CD14-positive monocyte (primary cell): ENCODE data around the gene CANX. TPM values are rescaled to one million over a fixed set of nuclear protein-coding genes. Genes with fewer than 3 reads are reported as not detected.
A peak's percentile ranks its signal among the peaks of the same experiment; 100 is the strongest.

Source experiments
- DNase-seq, 3 donors: peaks; one replicate each; pipeline ENCODE4 v3.0.0-alpha.2; 2011 to 2022
- H2AFZ ChIP-seq: 2 replicates; pipeline ENCODE4 v1.6.0; 2012; ENCODE audit warnings: mild to moderate bottlenecking, low read depth, low read length, inconsistent platforms; ENCODE audit not compliant: insufficient read depth, poor library complexity, severe bottlenecking
- H3K27ac ChIP-seq, 2 donors: 1 replicate in 1 of 2; 2 replicates in 1 of 2; pipeline ENCODE4 v1.5.1; 2012 to 2013; ENCODE audit warnings: low read length in 2 of 2, control low read depth in 1 of 2, inconsistent platforms in 1 of 2, low read depth in 1 of 2, mild to moderate bottlenecking in 1 of 2
- H3K27me3 ChIP-seq, 2 donors: one replicate each; pipeline versions ENCODE4 v1.6.0 to v1.6.1; 2011 to 2013; ENCODE audit warnings: low read length in 2 of 2; ENCODE audit not compliant: control insufficient read depth in 2 of 2, insufficient read depth in 2 of 2
- H3K36me3 ChIP-seq, 2 donors: replicated peaks in 1 of 2; 1 replicate in 1 of 2; 2 replicates in 1 of 2; pipeline versions ENCODE4 v1.5.1 to v1.6.1; 2012 to 2013; ENCODE audit warnings: low read length in 2 of 2, control low read depth in 1 of 2, inconsistent platforms in 1 of 2, mild to moderate bottlenecking in 1 of 2; ENCODE audit not compliant: insufficient read depth in 2 of 2, control insufficient read depth in 1 of 2
- H3K4me1 ChIP-seq, 2 donors: 1 replicate in 1 of 2; 2 replicates in 1 of 2; pipeline versions ENCODE4 v1.5.1 to v1.6.1; 2012 to 2013; ENCODE audit warnings: low read length in 2 of 2, control low read depth in 1 of 2, inconsistent platforms in 1 of 2, mild to moderate bottlenecking in 1 of 2, moderate library complexity in 1 of 2; ENCODE audit not compliant: insufficient read depth in 2 of 2, control insufficient read depth in 1 of 2
- H3K4me2 ChIP-seq: replicated peaks from 2 replicates; pipeline ENCODE3; 2012; ENCODE audit warnings: low read length, moderate library complexity, mild to moderate bottlenecking; ENCODE audit not compliant: poor library complexity, severe bottlenecking; ENCODE audit errors: extremely low read depth
- H3K4me3 ChIP-seq, 3 experiments: fragments of 200-600 bp in 1 of 3; sonication (generic) in 1 of 3; replicated peaks in 1 of 3; 1 replicate in 2 of 3; 2 replicates in 1 of 3; pipeline ENCODE4 v1.5.1; 2011 to 2013; ENCODE audit warnings: low read length in 3 of 3, mild to moderate bottlenecking in 3 of 3, control low read depth in 2 of 3, low read depth in 2 of 3, inconsistent platforms in 1 of 3, moderate library complexity in 1 of 3
- H3K79me2 ChIP-seq: 2 replicates; pipeline ENCODE4 v1.6.0; 2012; ENCODE audit warnings: mild to moderate bottlenecking, control low read depth, inconsistent platforms, low read length, moderate library complexity; ENCODE audit not compliant: insufficient read depth
- H3K9ac ChIP-seq: 2 replicates; pipeline ENCODE4 v1.6.0; 2017; ENCODE audit warnings: low read length, mild to moderate bottlenecking; ENCODE audit not compliant: insufficient read depth, poor library complexity, severe bottlenecking
- H3K9me3 ChIP-seq, 2 donors: replicated peaks in 1 of 2; 1 replicate in 1 of 2; 2 replicates in 1 of 2; pipeline versions ENCODE4 v1.5.1 to v1.6.1; 2012 to 2013; ENCODE audit warnings: low read length in 2 of 2, control low read depth in 1 of 2; ENCODE audit not compliant: control insufficient read depth in 1 of 2, insufficient read depth in 1 of 2
- H4K20me1 ChIP-seq: 2 replicates; pipeline ENCODE4 v1.6.0; 2012; ENCODE audit warnings: mild to moderate bottlenecking, low read length, control low read depth, moderate library complexity; ENCODE audit not compliant: insufficient read depth
- H3K27ac Mint-ChIP-seq, 7 donors: one replicate each; pipeline ENCODE4 v1.8.0; 2020; ENCODE audit warnings: mild to moderate bottlenecking in 7 of 7, mixed read lengths in 7 of 7, moderate library complexity in 6 of 7, inconsistent platforms in 2 of 7
- H3K27me3 Mint-ChIP-seq, 3 donors: one replicate each; pipeline ENCODE4 v1.8.0; 2021 to 2022; ENCODE audit warnings: low read depth in 3 of 3, mild to moderate bottlenecking in 3 of 3, mixed read lengths in 3 of 3, moderate library complexity in 3 of 3, inconsistent platforms in 1 of 3
- H3K36me3 Mint-ChIP-seq, 2 donors: one replicate each; pipeline ENCODE4 v1.8.0; 2020; ENCODE audit warnings: mixed read lengths in 2 of 2, inconsistent platforms in 1 of 2, mild to moderate bottlenecking in 1 of 2
- H3K4me1 Mint-ChIP-seq: one replicate; pipeline ENCODE4 v1.8.0; 2020; ENCODE audit warnings: mild to moderate bottlenecking, mixed read lengths
- H3K4me3 Mint-ChIP-seq, 2 donors: one replicate each; pipeline ENCODE4 v1.8.0; 2020; ENCODE audit warnings: mild to moderate bottlenecking in 2 of 2, mixed read lengths in 2 of 2, moderate library complexity in 1 of 2
- H3K9me3 Mint-ChIP-seq, 7 donors: one replicate each; pipeline ENCODE4 v1.8.0; 2020 to 2022; ENCODE audit warnings: mixed read lengths in 7 of 7, mild to moderate bottlenecking in 6 of 7, moderate library complexity in 6 of 7, inconsistent platforms in 2 of 7
- CTCF ChIP-seq: fragments of 200-600 bp; IDR thresholded peaks from one replicate; pipeline ENCODE4 v1.8.0; 2022; ENCODE audit warnings: antibody characterized with exemption, mild to moderate bottlenecking
- WGBS: methylation state at CpG from one replicate; pipeline ENCODE4 v1.1.5; 2013; ENCODE audit warnings: missing lambda C conversion rate; ENCODE audit not compliant: insufficient coverage; 5-methylcytosine and 5-hydroxymethylcytosine counted together
- intact Hi-C, 2 donors: fragments of 100-400 bp; cut with micrococcal nuclease; formaldehyde crosslinking; loops; one replicate each; pipeline versions ENCODE4 v1.15.0 to v1.15.1; 2023
- polyA plus RNA-seq, 3 donors: library from polyadenylated mRNA; depleted of rRNA in 1 of 3; unstranded in 2 of 3; stranded (reverse) in 1 of 3; fragments of 300-500 nt in 2 of 3; fragments of >200 nt in 1 of 3; fragmentation: Illumina TruSeq in 2 of 3; gene quantifications; 1 replicate in 2 of 3; 2 replicates in 1 of 3; pipeline ENCODE4 v1.2.3, GENCODE V29; 2012 to 2021

CANX gene
- polyA plus RNA-seq, 3 donors: 78.1 to 368 (median 259) TPM

- H3K36me3 ChIP-seq: peaks cover 12 to 17% of the 10 kb centered on the region in 2 donors
- peaks cover 95% of the 10 kb centered on the region for H3K4me1 Mint-ChIP-seq
- H3K4me3 Mint-ChIP-seq: no peak overlapping the region
- no peaks in the 10 kb centered on the region for H3K27me3 ChIP-seq
- intact Hi-C loops: loop anchor here in 1 of 2 donors (2.0 kb wide), 1 partner anchor 14 kb away; no protein-coding TSS in a partner anchor
- no peak overlapping the region for H2AFZ ChIP-seq
- no peak for DNase-seq
- peaks cover 98% of the 10 kb centered on the region for H4K20me1 ChIP-seq
- H3K79me2 ChIP-seq: peaks cover 92% of the 10 kb centered on the region
- no peak for TF ChIP-seq CTCF
- peaks cover 97 to 98% of the 10 kb centered on the region in 2 donors for H3K4me1 ChIP-seq
- H3K9me3 ChIP-seq: no peaks in the 10 kb centered on the region
- H3K27ac Mint-ChIP-seq: peak overlapping the region in 2 of 7 donors; percentile 70 to 77
- peak overlapping the region in 1 of 2 donors; percentile 60 for H3K27ac ChIP-seq
- H3K9me3 Mint-ChIP-seq: no peaks in the 10 kb centered on the region
- H3K27me3 Mint-ChIP-seq: peaks cover 0 to 6% (median 0%) of the 10 kb centered on the region in 3 donors
- no peak overlapping the region for H3K9ac ChIP-seq
- H3K4me2 ChIP-seq: no peak overlapping the region
- H3K36me3 Mint-ChIP-seq: peaks cover 19 to 24% of the 10 kb centered on the region in 2 donors
- no peak overlapping the region for H3K4me3 ChIP-seq
- no CpG with 5 or more reads among the region's 3 CpGs for WGBS
Observed at GRCh38 chr5:179762781-179763176, 64.0 kb downstream of the CANX start.

GRCh38 chr5:179763215-179763945 lies 64.6 kb downstream of the CANX start:
- peak overlapping the region; percentile 16 for H3K4me2 ChIP-seq
- H4K20me1 ChIP-seq: peaks cover 98% of the 10 kb centered on the region
- no peak overlapping the region for H3K9ac ChIP-seq
- H3K36me3 ChIP-seq: peaks cover 12 to 17% of the 10 kb centered on the region in 2 donors
- H3K4me1 ChIP-seq: peaks cover 94 to 98% of the 10 kb centered on the region in 2 donors
- Mint-ChIP-seq H3K36me3 (peaks cover 22 to 30% of the 10 kb centered on the region in 2 donors), H3K27ac (peak overlapping the region in 5 of 7 donors; percentile 14 to 68 (median 46)), H3K4me3 (peak overlapping the region in 1 of 2 donors; percentile 26), H3K27me3 (peaks cover 0 to 6% (median 0%) of the 10 kb centered on the region in 3 donors), H3K9me3 (no peaks in the 10 kb centered on the region), H3K4me1 (peaks cover 95% of the 10 kb centered on the region)
- H3K27ac ChIP-seq: peak overlapping the region in 1 of 2 donors; percentile 60
- TF ChIP-seq CTCF: peak; percentile 92
- intact Hi-C loops: loop anchor here in 1 of 2 donors (2.0 kb wide), 1 partner anchor 13 kb away; no protein-coding TSS in a partner anchor
- WGBS: 76% methylated on average over 5 of the region's 10 CpGs
- H3K27me3 ChIP-seq: no peaks in the 10 kb centered on the region
- no peak overlapping the region for H3K4me3 ChIP-seq
- no peaks in the 10 kb centered on the region for H3K9me3 ChIP-seq
- peak; percentile 49 to 61 (median 50) for DNase-seq
- H2AFZ ChIP-seq: no peak overlapping the region
- H3K79me2 ChIP-seq: peaks cover 92% of the 10 kb centered on the region
